ENCODE results near the gene EXD3. TPM values are rescaled to one million over a fixed set of nuclear protein-coding genes. Genes with fewer than 3 reads are reported as not detected.

The EXD3 gene
- total and polyA plus RNA-seq, 9 of the 15 experiments (the other 6 are each of a cell fraction or from before 2014, with no cell fraction given) = 0.29 to 12.5 (median 3.9) TPM

- TF ChIP-seq ZC3H4 (CRISPR knock-in tag; IDR thresholded peaks at IDR 0.05; ENCODE audit: borderline replicate concordance) (0 out of 2 replicates have a peak, but pooled peaks have one; percentile 68), ZBTB7A (IDR thresholded peaks at IDR 0.05; ENCODE audit: borderline replicate concordance, control insufficient read depth, low read depth, low read length) (peak; percentile 83; the same call in 1 of the 2 replicates), FOSL1 (tag; conservative IDR thresholded peaks at IDR 0.05) (0 out of 2 replicates have a peak, but pooled peaks have one; percentile 8), TAF7 (tag; IDR thresholded peaks at IDR 0.05) (no peak), RAD21 (CRISPR knock-in tag; conservative IDR thresholded peaks at IDR 0.05 in 1 of 2, IDR thresholded peaks at IDR 0.05 in 1 of 2) (peak in 1 of 2 experiments; percentile 43; a peak in 2 of 4 replicates), ZNF589 (CRISPR knock-in tag; IDR thresholded peaks at IDR 0.05; ENCODE audit: low read depth) (no peak), USF1 (CRISPR knock-in tag; IDR thresholded peaks at IDR 0.05) (peak; percentile 47; the same call in 1 of the 2 replicates), E2F1 (CRISPR knock-in tag; IDR thresholded peaks at IDR 0.05) (peak; percentile 67; the same call in 1 of the 2 replicates), BCOR (IDR thresholded peaks at IDR 0.05) (peak; percentile 46; the same call in 1 of the 2 replicates), THAP12 (CRISPR knock-in tag; IDR thresholded peaks at IDR 0.05) (peak; percentile 47; the same call in 1 of the 2 replicates), CC2D1A (IDR thresholded peaks at IDR 0.05) (no peak), ZBTB33 (CRISPR knock-in tag; IDR thresholded peaks at IDR 0.05) (peak; percentile 72), GABPB1 (CRISPR knock-in tag; IDR thresholded peaks at IDR 0.05) (peak; percentile 37; the same call in 1 of the 2 replicates), LCOR (CRISPR knock-in tag; IDR thresholded peaks at IDR 0.05) (peak; percentile 22; the same call in 1 of the 2 replicates), ATF7 (IDR thresholded peaks at IDR 0.05) (no peak)
- TF ChIP-seq, protein P1, sequence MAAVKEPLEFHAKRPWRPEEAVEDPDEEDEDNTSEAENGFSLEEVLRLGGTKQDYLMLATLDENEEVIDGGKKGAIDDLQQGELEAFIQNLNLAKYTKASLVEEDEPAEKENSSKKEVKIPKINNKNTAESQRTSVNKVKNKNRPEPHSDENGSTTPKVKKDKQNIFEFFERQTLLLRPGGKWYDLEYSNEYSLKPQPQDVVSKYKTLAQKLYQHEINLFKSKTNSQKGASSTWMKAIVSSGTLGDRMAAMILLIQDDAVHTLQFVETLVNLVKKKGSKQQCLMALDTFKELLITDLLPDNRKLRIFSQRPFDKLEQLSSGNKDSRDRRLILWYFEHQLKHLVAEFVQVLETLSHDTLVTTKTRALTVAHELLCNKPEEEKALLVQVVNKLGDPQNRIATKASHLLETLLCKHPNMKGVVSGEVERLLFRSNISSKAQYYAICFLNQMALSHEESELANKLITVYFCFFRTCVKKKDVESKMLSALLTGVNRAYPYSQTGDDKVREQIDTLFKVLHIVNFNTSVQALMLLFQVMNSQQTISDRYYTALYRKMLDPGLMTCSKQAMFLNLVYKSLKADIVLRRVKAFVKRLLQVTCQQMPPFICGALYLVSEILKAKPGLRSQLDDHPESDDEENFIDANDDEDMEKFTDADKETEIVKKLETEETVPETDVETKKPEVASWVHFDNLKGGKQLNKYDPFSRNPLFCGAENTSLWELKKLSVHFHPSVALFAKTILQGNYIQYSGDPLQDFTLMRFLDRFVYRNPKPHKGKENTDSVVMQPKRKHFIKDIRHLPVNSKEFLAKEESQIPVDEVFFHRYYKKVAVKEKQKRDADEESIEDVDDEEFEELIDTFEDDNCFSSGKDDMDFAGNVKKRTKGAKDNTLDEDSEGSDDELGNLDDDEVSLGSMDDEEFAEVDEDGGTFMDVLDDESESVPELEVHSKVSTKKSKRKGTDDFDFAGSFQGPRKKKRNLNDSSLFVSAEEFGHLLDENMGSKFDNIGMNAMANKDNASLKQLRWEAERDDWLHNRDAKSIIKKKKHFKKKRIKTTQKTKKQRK (IDR thresholded peaks at IDR 0.05; ENCODE audit: borderline replicate concordance, low read depth, low read length) = no peak
Measured at GRCh38 chr9:137301081-137301947, 121.6 kb downstream of the EXD3 start (continued).
